ENCODE measurements around the gene ID4. TPM values are rescaled to one million over a fixed set of nuclear protein-coding genes. Genes with fewer than 3 reads are reported as not detected.
A peak's percentile ranks its signal among the peaks of the same experiment; 100 is the strongest.

The ID4 gene
- total and polyA plus RNA-seq, 2 of the 4 experiments (the other 2 are of a cell fraction) = 3.0 to 3.6 TPM

- TF ChIP-seq SMC3 (IDR thresholded peaks at IDR 0.05; ENCODE audit: low read depth, low read length) (peak; percentile 26), MXI1 (IDR thresholded peaks at IDR 0.05; ENCODE audit: borderline replicate concordance, low read depth, low read length) (peak; percentile 87), CEBPB (IDR thresholded peaks at IDR 0.05; ENCODE audit: low read depth, low read length) (no peak)
Observed at GRCh38 chr6:19804205-19805128, 32.7 kb upstream of the ID4 start (continued).

DNA sequence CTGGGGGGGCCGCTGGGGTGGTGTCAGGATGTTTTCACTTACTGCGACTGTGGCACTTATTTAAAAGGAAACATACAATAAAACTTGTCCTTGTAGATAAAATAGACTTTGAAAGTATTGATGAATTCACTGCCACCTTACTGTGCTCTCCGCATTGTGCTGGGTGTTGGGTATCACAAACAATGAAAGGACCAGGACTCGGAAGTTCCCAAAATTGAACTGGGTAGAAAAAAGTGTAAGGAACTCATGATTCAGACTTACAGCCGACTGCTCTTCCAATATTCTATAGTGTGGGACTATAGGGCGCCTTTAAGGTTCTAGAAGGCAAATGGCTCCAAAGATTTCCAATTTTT, 32.1 kb upstream of the ID4 start:
- dilution Hi-C loops (cut with HindIII; ENCODE audit: low sequenced_read_pairs, unreplicated experiment) (no loop called here), in situ Hi-C loops (cut with MboI; ENCODE audit: low sequenced_read_pairs) (no loop called here), intact Hi-C loops (cut with micrococcal nuclease) (no loop called here)
- peaks cover 2 to 5% of the 10 kb centered on the region in 2 experiments; a peak in 2 of 4 replicates for H3K79me1 ChIP-seq (ENCODE audit: low read depth in 1 of 2, low read length in 2 of 2)
- H3K9me1 ChIP-seq (ENCODE audit: insufficient read depth, low read length) = no peaks in the 10 kb centered on the region
- no peak for TF ChIP-seq MXI1 (IDR thresholded peaks at IDR 0.05; ENCODE audit: borderline replicate concordance, low read depth, low read length)
- no peak for TF ChIP-seq CTCF (conservative IDR thresholded peaks at IDR 0.05; ENCODE audit: low read depth, low read length)
- no peak for TF ChIP-seq CEBPB (IDR thresholded peaks at IDR 0.05; ENCODE audit: low read depth, low read length)
- no peak for TF ChIP-seq ELK1 (IDR thresholded peaks at IDR 0.05; ENCODE audit: borderline replicate concordance, low read depth, low read length)
- H2AK9ac ChIP-seq (replicated peaks; ENCODE audit: low read depth, low read length, poor library complexity) = peak overlapping the region; percentile 74
- peak overlapping the region; percentile 86 for H2AK5ac ChIP-seq (ENCODE audit: low read depth, low read length)
- H3K4ac ChIP-seq (ENCODE audit: low read depth, low read length) = peak overlapping the region; percentile 89
- H4K91ac ChIP-seq (ENCODE audit: insufficient read depth, low read depth, low read length) = peak overlapping the region; percentile 97
- peak; percentile 14 for DNase-seq
- no CpG with 5 or more reads among the region's 6 CpGs for WGBS, 2 experiments (ENCODE audit: extremely low coverage in 2 of 2, insufficient read length in 1 of 2)
- H3K36me3 ChIP-seq (ENCODE audit: control insufficient read depth, insufficient read depth, low read length) = no peaks in the 10 kb centered on the region
- H3K18ac ChIP-seq (ENCODE audit: low read depth, low read length) = peak overlapping the region; percentile 87
- H2BK5ac ChIP-seq (ENCODE audit: low read depth, low read length, poor library complexity, severe bottlenecking) = peak overlapping the region; percentile 81
- CTCF ChIA-PET = interaction anchor here (0.5 to 1.0 kb wide), 5 partner anchors 31 to 1497 kb away, joined by 3 to 6 read pairs (median 3); no protein-coding TSS in a partner anchor
- peaks cover 2% of the 10 kb centered on the region for H3K4me1 ChIP-seq (ENCODE audit: control insufficient read depth, insufficient read depth, low read length)
- peak; percentile 6 for ATAC-seq (ENCODE audit: low read depth)
- H3K27me3 ChIP-seq (ENCODE audit: control insufficient read depth, insufficient read depth, low read length) = no peaks in the 10 kb centered on the region
- peak overlapping the region; percentile 76 to 91 for H4K8ac ChIP-seq (ENCODE audit: low read depth in 2 of 2, low read length in 2 of 2)
- peak overlapping the region; percentile 59 for H3K9ac ChIP-seq (ENCODE audit: low read depth, low read length)
- H3K4me2 ChIP-seq (ENCODE audit: low read depth, low read length) = peak overlapping the region; percentile 89
- peak overlapping the region; percentile 78 for H3K14ac ChIP-seq (replicated peaks; ENCODE audit: low read depth, low read length)
- H2BK120ac ChIP-seq (ENCODE audit: low read depth, low read length) = peak overlapping the region; percentile 93
- H4K5ac ChIP-seq (ENCODE audit: low read depth, low read length) = peak overlapping the region; percentile 74
- H3K9me3 ChIP-seq (ENCODE audit: control insufficient read depth, insufficient read depth, low read length) = no peaks in the 10 kb centered on the region
- peak overlapping the region; percentile 88 for H2BK20ac ChIP-seq (ENCODE audit: low read depth, low read length)
- peak overlapping the region; percentile 93 for H3K27ac ChIP-seq (ENCODE audit: insufficient read depth, low read length)
- peak overlapping the region; percentile 61 for H3K23ac ChIP-seq (ENCODE audit: low read depth, low read length)
- no TSS peak for BruUV-seq (replicated peaks)
- H3K4me3 ChIP-seq (ENCODE audit: insufficient read depth, low read depth, low read length) = peak overlapping the region; percentile 63
- H2BK15ac ChIP-seq (ENCODE audit: low read depth, low read length) = peak overlapping the region; percentile 93
- POLR2A ChIA-PET (ENCODE audit: unreplicated experiment) = interaction anchor here (0.6 to 0.7 kb wide), 3 partner anchors 13 to 89 kb away, joined by 3 to 7 read pairs (median 6); no protein-coding TSS in a partner anchor
- peak overlapping the region; percentile 87 for H3K56ac ChIP-seq (ENCODE audit: extremely low read depth, insufficient read depth, low read length)
- peak overlapping the region; percentile 98 for H2AFZ ChIP-seq (replicated peaks; ENCODE audit: low read length, poor library complexity)
- no peaks in the 10 kb centered on the region for H4K20me1 ChIP-seq (ENCODE audit: insufficient read depth, low read length)
